GM19397 (cell line): ENCODE measurements around the gene UST.
"Not testable (repeated sequence)": the region's sequence is repeated elsewhere in the genome, so short reads cannot be mapped to it uniquely, and the experiment has no call there.

Experiments used
- ATAC-seq: cut with Tn5 transposase; IDR thresholded peaks from one replicate; pipeline ENCODE4 v1.9.1; 2021; ENCODE audit warnings: mild to moderate bottlenecking, moderate library complexity; ENCODE audit not compliant: unreplicated experiment

UST gene

GRCh38 chr6:148890652-148891404, 144.0 kb downstream of the UST start:
- no peak for ATAC-seq

GRCh38 chr6:148891405-148891783, 144.6 kb downstream of the UST start:
- no peak for ATAC-seq

- no peak for ATAC-seq
Observed at GRCh38 chr6:148892247-148892646, 145.4 kb downstream of the UST start.

GRCh38 chr6:148893073-148893472, 146.2 kb downstream of the UST start:
- ATAC-seq = no peak

GRCh38 chr6:148893481-148893880, 146.7 kb downstream of the UST start:
- no peak for ATAC-seq

GRCh38 chr6:148898376-148899014, 151.7 kb downstream of the UST start:
- no peak for ATAC-seq

- ATAC-seq = no peak
Observed at GRCh38 chr6:148904896-148905870, 158.4 kb downstream of the UST start.

- ATAC-seq = no peak
Observed at GRCh38 chr6:148905901-148906300, 159.1 kb downstream of the UST start.

- no peak for ATAC-seq
Observed at GRCh38 chr6:148906386-148906785, 159.6 kb downstream of the UST start.

GRCh38 chr6:148907573-148907972, 160.7 kb downstream of the UST start:
- ATAC-seq = no peak

- ATAC-seq = no peak
Observed at GRCh38 chr6:148912252-148912651, 165.4 kb downstream of the UST start.

- ATAC-seq = no peak
Observed at GRCh38 chr6:148915810-148916209, 169.0 kb downstream of the UST start.

- ATAC-seq = not testable (repeated sequence)
Observed at GRCh38 chr6:148916485-148916884, 169.7 kb downstream of the UST start.

- ATAC-seq = no peak
Observed at GRCh38 chr6:148924226-148925012, 177.6 kb downstream of the UST start.

- ATAC-seq = no peak
Observed at GRCh38 chr6:148925701-148926100, 178.9 kb downstream of the UST start.

GRCh38 chr6:148926478-148926877, 179.6 kb downstream of the UST start:
- ATAC-seq = no peak

GRCh38 chr6:148927586-148927985, 180.8 kb downstream of the UST start:
- ATAC-seq = no peak

- ATAC-seq = no peak
Observed at GRCh38 chr6:148928811-148929210, 182.0 kb downstream of the UST start.

- ATAC-seq = no peak
Observed at GRCh38 chr6:148932208-148932607, 185.4 kb downstream of the UST start.

GRCh38 chr6:148932731-148933130, 185.9 kb downstream of the UST start:
- ATAC-seq = no peak

- no peak for ATAC-seq
Observed at GRCh38 chr6:148934539-148934938, 187.7 kb downstream of the UST start.
